ENCODE measurements around the gene OR6M1. TPM values are rescaled to one million over a fixed set of nuclear protein-coding genes. Genes with fewer than 3 reads are reported as not detected.

The OR6M1 gene
- total and polyA plus RNA-seq, 2 experiments from 2014 or later: not detected

GRCh38 chr11:123775715-123776549 is 30.2 kb downstream of the OR6M1 start:
- Histone ChIP-seq H2AFZ (no peak overlapping the region), H3K9ac (no peak overlapping the region), H3K9me3 (ENCODE audit: low read depth) (no peaks in the 10 kb centered on the region), H3K36me3 (ENCODE audit: low read depth) (no peaks in the 10 kb centered on the region), H3K4me3 (no peak overlapping the region), H3F3A (ENCODE audit: insufficient read depth) (no peaks in the 10 kb centered on the region), H3K4me1 (ENCODE audit: insufficient read depth) (no peaks in the 10 kb centered on the region), H3K79me2 (ENCODE audit: insufficient read depth) (no peaks in the 10 kb centered on the region), H3K9me2 (ENCODE audit: insufficient read depth) (no peaks in the 10 kb centered on the region), H4K20me1 (ENCODE audit: insufficient read depth) (no peaks in the 10 kb centered on the region), H3K27ac (no peak overlapping the region), H3K27me3 (replicated peaks; ENCODE audit: insufficient read depth) (no peaks in the 10 kb centered on the region), H3K4me2 (ENCODE audit: unreplicated experiment) (no peak overlapping the region)
- DNase-seq: peak; percentile 2
- 11 to 16% methylated on average over 4 of the region's 4 CpGs for WGBS, 2 experiments (ENCODE audit: low coverage in 1 of 2, low lambda C conversion rate in 2 of 2, missing lambda C conversion rate in 2 of 2)
- TF ChIP-seq EZH2phosphoT487 (IDR thresholded peaks at IDR 0.05; ENCODE audit: insufficient read depth, low read depth) (no peak), EZH2 (IDR thresholded peaks at IDR 0.05; ENCODE audit: insufficient read depth, poor library complexity, severe bottlenecking) (no peak)
- in situ Hi-C loops (cut with MboI): no loop called here

GRCh38 chr11:123775289-123775688 is 30.9 kb downstream of the OR6M1 start:
- no peak overlapping the region for H3K27ac ChIP-seq
- no peaks in the 10 kb centered on the region for H4K20me1 ChIP-seq (ENCODE audit: insufficient read depth)
- H3K27me3 ChIP-seq (replicated peaks; ENCODE audit: insufficient read depth): no peaks in the 10 kb centered on the region
- no peaks in the 10 kb centered on the region for H3K36me3 ChIP-seq (ENCODE audit: low read depth)
- no peak overlapping the region for H3K4me2 ChIP-seq (ENCODE audit: unreplicated experiment)
- H3K4me3 ChIP-seq: no peak overlapping the region
- in situ Hi-C loops (cut with MboI): no loop called here
- H2AFZ ChIP-seq: no peak overlapping the region
- H3K79me2 ChIP-seq (ENCODE audit: insufficient read depth): no peaks in the 10 kb centered on the region
- TF ChIP-seq EZH2phosphoT487 (IDR thresholded peaks at IDR 0.05; ENCODE audit: insufficient read depth, low read depth) (no peak), EZH2 (IDR thresholded peaks at IDR 0.05; ENCODE audit: insufficient read depth, poor library complexity, severe bottlenecking) (no peak)
- H3F3A ChIP-seq (ENCODE audit: insufficient read depth): no peaks in the 10 kb centered on the region
- no peaks in the 10 kb centered on the region for H3K9me3 ChIP-seq (ENCODE audit: low read depth)
- H3K9ac ChIP-seq: no peak overlapping the region
- H3K9me2 ChIP-seq (ENCODE audit: insufficient read depth): no peaks in the 10 kb centered on the region
- DNase-seq: no peak
- WGBS, 2 experiments (ENCODE audit: low coverage in 1 of 2, low lambda C conversion rate in 2 of 2, missing lambda C conversion rate in 2 of 2): 17 to 27% methylated on average over 1 of the region's 1 CpG
- H3K4me1 ChIP-seq (ENCODE audit: insufficient read depth): no peaks in the 10 kb centered on the region

DNA sequence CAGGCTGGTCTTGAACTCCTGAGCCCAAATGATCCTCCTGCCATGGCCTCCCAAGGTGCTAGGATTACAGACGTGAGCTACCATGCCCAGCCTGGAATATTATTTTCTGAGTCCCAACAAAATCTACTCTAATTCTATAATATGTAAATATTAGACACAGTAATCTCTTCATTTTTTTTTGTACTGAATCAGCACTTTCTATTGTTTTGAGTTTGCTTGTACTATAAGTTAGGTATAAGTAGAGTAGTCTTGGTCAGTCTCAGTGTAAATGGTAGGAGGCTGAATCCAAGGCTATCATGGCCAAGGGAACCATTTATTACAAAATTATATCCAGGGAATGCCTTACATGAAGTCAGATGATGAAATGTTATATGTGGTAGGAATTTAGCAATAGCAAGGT is 32.2 kb downstream of the OR6M1 start:
- Histone ChIP-seq H3K4me3 (no peak overlapping the region), H3K9me2 (ENCODE audit: insufficient read depth) (no peaks in the 10 kb centered on the region), H3K9ac (no peak overlapping the region), H3K36me3 (ENCODE audit: low read depth) (no peaks in the 10 kb centered on the region), H3K4me1 (ENCODE audit: insufficient read depth) (no peaks in the 10 kb centered on the region), H2AFZ (no peak overlapping the region), H4K20me1 (ENCODE audit: insufficient read depth) (no peaks in the 10 kb centered on the region), H3K4me2 (ENCODE audit: unreplicated experiment) (no peak overlapping the region), H3F3A (ENCODE audit: insufficient read depth) (no peaks in the 10 kb centered on the region), H3K27ac (no peak overlapping the region), H3K27me3 (replicated peaks; ENCODE audit: insufficient read depth) (no peaks in the 10 kb centered on the region), H3K79me2 (ENCODE audit: insufficient read depth) (no peaks in the 10 kb centered on the region), H3K9me3 (ENCODE audit: low read depth) (no peaks in the 10 kb centered on the region)
- no peak for DNase-seq
- in situ Hi-C loops (cut with MboI): no loop called here
- 6 to 10% methylated on average over 1 of the region's 1 CpG for WGBS, 2 experiments (ENCODE audit: low coverage in 1 of 2, low lambda C conversion rate in 2 of 2, missing lambda C conversion rate in 2 of 2)
- no peak for TF ChIP-seq EZH2phosphoT487 (IDR thresholded peaks at IDR 0.05; ENCODE audit: insufficient read depth, low read depth)
- TF ChIP-seq EZH2 (IDR thresholded peaks at IDR 0.05; ENCODE audit: insufficient read depth, poor library complexity, severe bottlenecking): no peak

GRCh38 chr11:123773026-123773425 is 33.1 kb downstream of the OR6M1 start:
- no peak for DNase-seq
- Histone ChIP-seq H3K79me2 (ENCODE audit: insufficient read depth) (no peaks in the 10 kb centered on the region), H3K9me3 (ENCODE audit: low read depth) (no peaks in the 10 kb centered on the region), H3K27ac (no peak overlapping the region), H3K4me2 (ENCODE audit: unreplicated experiment) (no peak overlapping the region), H3K4me3 (no peak overlapping the region), H4K20me1 (ENCODE audit: insufficient read depth) (no peaks in the 10 kb centered on the region), H3K36me3 (ENCODE audit: low read depth) (no peaks in the 10 kb centered on the region), H2AFZ (no peak overlapping the region), H3K9me2 (ENCODE audit: insufficient read depth) (no peaks in the 10 kb centered on the region), H3K27me3 (replicated peaks; ENCODE audit: insufficient read depth) (no peaks in the 10 kb centered on the region), H3K9ac (no peak overlapping the region), H3F3A (ENCODE audit: insufficient read depth) (no peaks in the 10 kb centered on the region), H3K4me1 (ENCODE audit: insufficient read depth) (no peaks in the 10 kb centered on the region)
- in situ Hi-C loops (cut with MboI): no loop called here
- 22 to 34% methylated on average over 2 of the region's 2 CpGs for WGBS, 2 experiments (ENCODE audit: low coverage in 1 of 2, low lambda C conversion rate in 2 of 2, missing lambda C conversion rate in 2 of 2)
- TF ChIP-seq EZH2 (IDR thresholded peaks at IDR 0.05; ENCODE audit: insufficient read depth, poor library complexity, severe bottlenecking) (no peak), EZH2phosphoT487 (IDR thresholded peaks at IDR 0.05; ENCODE audit: insufficient read depth, low read depth) (no peak)
